ENCODE measurements around the gene FAM83F.

GRCh38 chr22:39996732-39997131, 2.0 kb downstream of the FAM83F start:
- no peak for TF ChIP-seq EZH2 (IDR thresholded peaks at IDR 0.05; ENCODE audit: borderline replicate concordance, insufficient read depth, low read depth, low read length, poor library complexity, severe bottlenecking)
- TF ChIP-seq, protein P1, sequence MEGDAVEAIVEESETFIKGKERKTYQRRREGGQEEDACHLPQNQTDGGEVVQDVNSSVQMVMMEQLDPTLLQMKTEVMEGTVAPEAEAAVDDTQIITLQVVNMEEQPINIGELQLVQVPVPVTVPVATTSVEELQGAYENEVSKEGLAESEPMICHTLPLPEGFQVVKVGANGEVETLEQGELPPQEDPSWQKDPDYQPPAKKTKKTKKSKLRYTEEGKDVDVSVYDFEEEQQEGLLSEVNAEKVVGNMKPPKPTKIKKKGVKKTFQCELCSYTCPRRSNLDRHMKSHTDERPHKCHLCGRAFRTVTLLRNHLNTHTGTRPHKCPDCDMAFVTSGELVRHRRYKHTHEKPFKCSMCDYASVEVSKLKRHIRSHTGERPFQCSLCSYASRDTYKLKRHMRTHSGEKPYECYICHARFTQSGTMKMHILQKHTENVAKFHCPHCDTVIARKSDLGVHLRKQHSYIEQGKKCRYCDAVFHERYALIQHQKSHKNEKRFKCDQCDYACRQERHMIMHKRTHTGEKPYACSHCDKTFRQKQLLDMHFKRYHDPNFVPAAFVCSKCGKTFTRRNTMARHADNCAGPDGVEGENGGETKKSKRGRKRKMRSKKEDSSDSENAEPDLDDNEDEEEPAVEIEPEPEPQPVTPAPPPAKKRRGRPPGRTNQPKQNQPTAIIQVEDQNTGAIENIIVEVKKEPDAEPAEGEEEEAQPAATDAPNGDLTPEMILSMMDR (IDR thresholded peaks at IDR 0.05) = no peak
